ENCODE data around the gene TRIM38. TPM values are rescaled to one million over a fixed set of nuclear protein-coding genes. Genes with fewer than 3 reads are reported as not detected.

TRIM38 gene
- polyA plus RNA-seq, 1 donor from 2014 or later, result not detected

DNA sequence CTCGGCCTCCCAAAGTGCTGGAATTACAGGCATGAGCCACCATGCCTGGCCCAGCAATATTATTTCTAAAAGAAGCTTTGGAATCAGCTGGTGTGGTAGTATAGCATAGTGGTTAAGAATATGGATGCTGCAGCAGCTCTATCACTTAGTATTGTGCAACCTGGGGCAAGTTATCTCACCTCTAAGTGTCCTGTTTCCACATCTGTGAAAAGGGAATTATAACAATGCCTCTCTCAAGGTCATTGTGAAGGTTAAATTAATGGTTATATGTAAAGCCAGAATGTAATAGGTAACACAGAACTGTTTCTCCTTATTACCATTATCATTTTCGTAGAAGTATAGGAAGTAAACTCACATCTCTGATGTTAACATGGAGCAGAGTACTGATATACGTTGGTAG is 46.3 kb upstream of the TRIM38 start:
- no peak overlapping the region for H3K9ac ChIP-seq (ENCODE audit: low read length)
- no peaks in the 10 kb centered on the region for H3K36me3 ChIP-seq (ENCODE audit: insufficient read depth, low read length)
- H3K4me2 ChIP-seq (ENCODE audit: low read length), result no peak overlapping the region
- TF ChIP-seq MXI1 (conservative IDR thresholded peaks at IDR 0.05; ENCODE audit: poor library complexity, severe bottlenecking), result no peak
- no peak for TF ChIP-seq EP300 (conservative IDR thresholded peaks at IDR 0.05; ENCODE audit: poor library complexity, severe bottlenecking)
- no peak for TF ChIP-seq TAF1 (IDR thresholded peaks at IDR 0.05; ENCODE audit: low read depth)
- no peak for TF ChIP-seq EZH2 (IDR thresholded peaks at IDR 0.05; ENCODE audit: borderline replicate concordance, insufficient read depth, low read length, poor library complexity, severe bottlenecking)
- no peak for TF ChIP-seq POLR2AphosphoS5 (IDR thresholded peaks at IDR 0.05)
- TF ChIP-seq SMC3 (conservative IDR thresholded peaks at IDR 0.05; ENCODE audit: poor library complexity), result no peak
- H3K27ac ChIP-seq (ENCODE audit: low read length), result no peak overlapping the region
- no peaks in the 10 kb centered on the region for H3K27me3 ChIP-seq (ENCODE audit: insufficient read depth, low read depth, low read length)
- no peaks in the 10 kb centered on the region for H3K9me3 ChIP-seq (ENCODE audit: low read length)
- H3K9me2 ChIP-seq (ENCODE audit: insufficient read depth, low read length), result no peaks in the 10 kb centered on the region
- no peaks in the 10 kb centered on the region for H4K20me1 ChIP-seq (ENCODE audit: insufficient read depth)
- no peaks in the 10 kb centered on the region for H3K79me2 ChIP-seq (replicated peaks; ENCODE audit: insufficient read depth, low read length)
- no peaks in the 10 kb centered on the region for H3F3A ChIP-seq (ENCODE audit: insufficient read depth, low read length, poor library complexity, severe bottlenecking)
- no peak overlapping the region for H3K4me3 ChIP-seq (ENCODE audit: low read length)
- no peak overlapping the region for H2AFZ ChIP-seq (ENCODE audit: low read depth, low read length)

DNA sequence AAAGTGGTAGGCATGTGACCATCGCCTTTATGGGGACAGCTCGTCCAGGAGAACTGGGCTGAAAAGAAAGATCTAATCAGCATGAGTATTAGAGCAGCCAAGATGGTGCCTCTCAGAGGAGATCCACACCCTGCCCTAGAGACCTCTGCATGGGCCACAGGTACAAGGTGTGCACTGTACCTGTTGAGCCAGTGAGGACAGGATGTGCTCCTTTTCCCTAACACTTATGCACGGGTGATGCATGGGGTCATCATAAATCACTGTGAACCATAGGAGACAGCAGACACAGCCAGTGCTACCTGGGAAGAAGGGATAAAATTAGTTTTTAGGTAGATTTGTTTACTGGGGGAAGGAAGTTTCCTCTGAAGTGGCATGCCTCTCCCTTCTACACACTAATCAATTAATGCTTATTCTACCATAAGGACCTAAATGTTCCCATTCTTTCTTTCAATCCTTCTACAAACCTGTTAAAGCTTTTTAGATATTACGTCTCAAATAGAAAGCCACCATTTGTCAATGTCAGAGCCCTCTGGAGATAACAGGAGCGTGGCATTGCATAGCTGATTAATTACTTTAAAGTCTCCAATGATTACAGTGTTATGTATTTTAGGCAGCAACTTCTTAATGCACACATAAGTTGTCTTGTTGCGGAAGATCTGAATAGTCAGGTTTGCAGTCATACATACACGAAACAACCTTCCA is 45.7 kb upstream of the TRIM38 start:
- H3K27ac ChIP-seq (ENCODE audit: low read length), result no peak overlapping the region
- H4K20me1 ChIP-seq (ENCODE audit: insufficient read depth), result no peaks in the 10 kb centered on the region
- H3K27me3 ChIP-seq (ENCODE audit: insufficient read depth, low read depth, low read length), result no peaks in the 10 kb centered on the region
- TF ChIP-seq MXI1 (conservative IDR thresholded peaks at IDR 0.05; ENCODE audit: poor library complexity, severe bottlenecking), result no peak
- TF ChIP-seq REST (IDR thresholded peaks at IDR 0.05; ENCODE audit: borderline replicate concordance), result no peak
- no peak for TF ChIP-seq TAF1 (IDR thresholded peaks at IDR 0.05; ENCODE audit: low read depth)
- TF ChIP-seq SMC3 (conservative IDR thresholded peaks at IDR 0.05; ENCODE audit: poor library complexity), result no peak
- TF ChIP-seq POLR2AphosphoS5 (IDR thresholded peaks at IDR 0.05), result no peak
- TF ChIP-seq, protein P1, sequence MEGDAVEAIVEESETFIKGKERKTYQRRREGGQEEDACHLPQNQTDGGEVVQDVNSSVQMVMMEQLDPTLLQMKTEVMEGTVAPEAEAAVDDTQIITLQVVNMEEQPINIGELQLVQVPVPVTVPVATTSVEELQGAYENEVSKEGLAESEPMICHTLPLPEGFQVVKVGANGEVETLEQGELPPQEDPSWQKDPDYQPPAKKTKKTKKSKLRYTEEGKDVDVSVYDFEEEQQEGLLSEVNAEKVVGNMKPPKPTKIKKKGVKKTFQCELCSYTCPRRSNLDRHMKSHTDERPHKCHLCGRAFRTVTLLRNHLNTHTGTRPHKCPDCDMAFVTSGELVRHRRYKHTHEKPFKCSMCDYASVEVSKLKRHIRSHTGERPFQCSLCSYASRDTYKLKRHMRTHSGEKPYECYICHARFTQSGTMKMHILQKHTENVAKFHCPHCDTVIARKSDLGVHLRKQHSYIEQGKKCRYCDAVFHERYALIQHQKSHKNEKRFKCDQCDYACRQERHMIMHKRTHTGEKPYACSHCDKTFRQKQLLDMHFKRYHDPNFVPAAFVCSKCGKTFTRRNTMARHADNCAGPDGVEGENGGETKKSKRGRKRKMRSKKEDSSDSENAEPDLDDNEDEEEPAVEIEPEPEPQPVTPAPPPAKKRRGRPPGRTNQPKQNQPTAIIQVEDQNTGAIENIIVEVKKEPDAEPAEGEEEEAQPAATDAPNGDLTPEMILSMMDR (IDR thresholded peaks at IDR 0.05; ENCODE audit: poor library complexity, severe bottlenecking), result no peak
- TF ChIP-seq RAD21 (conservative IDR thresholded peaks at IDR 0.05), result no peak
- no peak for TF ChIP-seq EZH2 (IDR thresholded peaks at IDR 0.05; ENCODE audit: borderline replicate concordance, insufficient read depth, low read length, poor library complexity, severe bottlenecking)
- no peak for TF ChIP-seq EP300 (conservative IDR thresholded peaks at IDR 0.05; ENCODE audit: poor library complexity, severe bottlenecking)
- H3K9me3 ChIP-seq (ENCODE audit: low read length), result no peaks in the 10 kb centered on the region
- no peaks in the 10 kb centered on the region for H3K36me3 ChIP-seq (ENCODE audit: insufficient read depth, low read length)
- H3K4me2 ChIP-seq (ENCODE audit: low read length), result no peak overlapping the region
- no peak overlapping the region for H3K4me3 ChIP-seq (ENCODE audit: low read length)
- no peaks in the 10 kb centered on the region for H3F3A ChIP-seq (ENCODE audit: insufficient read depth, low read length, poor library complexity, severe bottlenecking)
- H3K9me2 ChIP-seq (ENCODE audit: insufficient read depth, low read length), result no peaks in the 10 kb centered on the region
- no peak overlapping the region for H2AFZ ChIP-seq (ENCODE audit: low read depth, low read length)
- no peaks in the 10 kb centered on the region for H3K79me2 ChIP-seq (replicated peaks; ENCODE audit: insufficient read depth, low read length)
- no peak overlapping the region for H3K9ac ChIP-seq (ENCODE audit: low read length)

Measured in neural cell (in vitro differentiated cells).